ENCODE data around the gene ECT2L. TPM values are rescaled to one million over a fixed set of nuclear protein-coding genes. Genes with fewer than 3 reads are reported as not detected.

Gene ECT2L
- under 1 TPM; 0.27 to 0.84 (median 0.42) TPM for total RNA-seq

GRCh38 chr6:138795809-138796603 is at the start of gene ECT2L:
ECT2L (plus strand) TSS chr6:138796087; CDS start chr6:138813275, 17,188 bp downstream.
- Histone ChIP-seq H3K4me1 (replicated peaks in 1 of 2) (peaks cover 8 to 13% of the 10 kb centered on the region in 2 donors), H3K27ac (no peak within 1 kb of the TSS), H3K4me3 (peak within 1 kb of the TSS in 1 of 5 donors; percentile 0)
- in situ Hi-C loops (cut with MboI; ENCODE audit: low pct_unique_long_range_greater_than_20kb in 2 of 9, low sequenced_read_pairs in 9 of 9, unreplicated experiment in 9 of 9): no loop called here
- WGBS, 10 experiments: 15 to 55% (median 26%) methylated on average over 1 to 13 of the region's 50 CpGs; no CpG with 5 or more reads in 4 of the 10 experiments
- peak in 7 of 8 experiments; percentile 19 to 100 (median 85) for ATAC-seq (replicated peaks in 6 of 8)

- Histone ChIP-seq H3K4me1 (replicated peaks in 1 of 2) (no peaks in the 10 kb centered on the region), H3K4me3 (no peak overlapping the region), H3K27ac (no peak overlapping the region)
- in situ Hi-C loops (cut with MboI; ENCODE audit: low pct_unique_long_range_greater_than_20kb in 2 of 9, low sequenced_read_pairs in 9 of 9, unreplicated experiment in 9 of 9): loop anchor here (25.0 kb wide), 4 partner anchors 165 to 640 kb away; partner anchors contain the start of genes PERP (in 7 of the 9) and HEBP2 (in 2 of the 9)
- WGBS, 10 experiments: 70 to 100% (median 84%) methylated on average over 1 to 4 of the region's 4 CpGs; no CpG with 5 or more reads in 2 of the 10 experiments
- peak in 1 of 8 experiments; percentile 32 for ATAC-seq (replicated peaks in 6 of 8)
These were observed 43.9 kb upstream of the ECT2L start for GRCh38 chr6:138752017-138752416.

- in situ Hi-C loops (cut with MboI; ENCODE audit: low pct_unique_long_range_greater_than_20kb in 2 of 9, low sequenced_read_pairs in 9 of 9, unreplicated experiment in 9 of 9): loop anchor here (25.0 kb wide), 4 partner anchors 170 to 645 kb away; partner anchors contain the start of genes PERP (in 7 of the 9) and HEBP2 (in 2 of the 9)
- ATAC-seq (replicated peaks in 6 of 8): no peak
- Histone ChIP-seq H3K4me1 (replicated peaks in 1 of 2) (no peaks in the 10 kb centered on the region), H3K27ac (no peak overlapping the region), H3K4me3 (no peak overlapping the region)
- 33 to 97% (median 83%) methylated on average over 2 to 4 of the region's 4 CpGs; no CpG with 5 or more reads in 1 of the 10 experiments for WGBS, 10 experiments
These were observed 38.8 kb upstream of the ECT2L start for GRCh38 chr6:138757136-138757535.

- no peaks in the 10 kb centered on the region for H3K4me1 ChIP-seq (replicated peaks in 1 of 2)
- ATAC-seq (replicated peaks in 6 of 8): no peak
- in situ Hi-C loops (cut with MboI; ENCODE audit: low pct_unique_long_range_greater_than_20kb in 2 of 9, low sequenced_read_pairs in 9 of 9, unreplicated experiment in 9 of 9): loop anchor here (10.0 to 25.0 kb wide), 5 partner anchors 171 to 654 kb away; partner anchors contain the start of genes PERP (in 7 of the 9) and HEBP2 (in 2 of the 9)
- WGBS, 10 experiments: 61 to 94% (median 93%) methylated on average over 3 of the region's 3 CpGs; no CpG with 5 or more reads in 3 of the 10 experiments
- H3K4me3 ChIP-seq: no peak overlapping the region
- no peak overlapping the region for H3K27ac ChIP-seq
These were observed 29.8 kb upstream of the ECT2L start for GRCh38 chr6:138765896-138766655.

- in situ Hi-C loops (cut with MboI; ENCODE audit: low pct_unique_long_range_greater_than_20kb in 2 of 9, low sequenced_read_pairs in 9 of 9, unreplicated experiment in 9 of 9): loop anchor here (10.0 to 25.0 kb wide), 5 partner anchors 174 to 657 kb away; partner anchors contain the start of genes PERP (in 7 of the 9) and HEBP2 (in 2 of the 9)
- no peak for ATAC-seq (replicated peaks in 6 of 8)
- Histone ChIP-seq H3K4me3 (no peak overlapping the region), H3K4me1 (replicated peaks in 1 of 2) (peaks cover 0 to 1% of the 10 kb centered on the region in 2 donors), H3K27ac (no peak overlapping the region)
- 62 to 100% (median 79%) methylated on average over 1 to 6 of the region's 6 CpGs; no CpG with 5 or more reads in 1 of the 10 experiments for WGBS, 10 experiments
These were observed 26.7 kb upstream of the ECT2L start for GRCh38 chr6:138769102-138769676.

- Histone ChIP-seq H3K27ac (no peak overlapping the region), H3K4me1 (replicated peaks in 1 of 2) (peaks cover 3 to 6% of the 10 kb centered on the region in 2 donors), H3K4me3 (peak overlapping the region; percentile 54 to 99 (median 85))
- ATAC-seq (replicated peaks in 6 of 8): no peak
- 0 to 55% (median 20%) methylated on average over 3 to 8 of the region's 8 CpGs for WGBS, 10 experiments
- in situ Hi-C loops (cut with MboI; ENCODE audit: low pct_unique_long_range_greater_than_20kb in 2 of 9, low sequenced_read_pairs in 9 of 9, unreplicated experiment in 9 of 9): loop anchor here (25.0 kb wide), 4 partner anchors 185 to 660 kb away; partner anchors contain the start of genes PERP (in 7 of the 9) and HEBP2 (in 2 of the 9)
These were observed 23.2 kb upstream of the ECT2L start for GRCh38 chr6:138772596-138773176.

- in situ Hi-C loops (cut with MboI; ENCODE audit: low pct_unique_long_range_greater_than_20kb in 2 of 9, low sequenced_read_pairs in 9 of 9, unreplicated experiment in 9 of 9): loop anchor here (25.0 kb wide), 4 partner anchors 186 to 661 kb away; partner anchors contain the start of genes PERP (in 7 of the 9) and HEBP2 (in 2 of the 9)
- ATAC-seq (replicated peaks in 6 of 8): peak; percentile 92 to 97 (median 95)
- H3K27ac ChIP-seq: peak within 1 kb of the TSS; percentile 95 to 97
- H3K4me3 ChIP-seq: peak within 1 kb of the TSS; percentile 54 to 99 (median 85)
- H3K4me1 ChIP-seq (replicated peaks in 1 of 2): peaks cover 3 to 6% of the 10 kb centered on the region in 2 donors
- WGBS, 10 experiments: 0 to 9% (median 0%) methylated on average over 2 to 29 of the region's 47 CpGs; no CpG with 5 or more reads in 1 of the 10 experiments
These were observed 22.5 kb upstream of the ECT2L start, which contains the start of gene CCDC28A for GRCh38 chr6:138773177-138774091. CCDC28A (plus strand) TSS chr6:138773769; CDS start chr6:138776121, 2,352 bp downstream.

- no peak for ATAC-seq (replicated peaks in 6 of 8)
- no peak overlapping the region for H3K27ac ChIP-seq
- peak overlapping the region; percentile 54 to 99 (median 85) for H3K4me3 ChIP-seq
- in situ Hi-C loops (cut with MboI; ENCODE audit: low pct_unique_long_range_greater_than_20kb in 2 of 9, low sequenced_read_pairs in 9 of 9, unreplicated experiment in 9 of 9): loop anchor here (25.0 kb wide), 4 partner anchors 187 to 662 kb away; partner anchors contain the start of genes PERP (in 7 of the 9) and HEBP2 (in 2 of the 9)
- WGBS, 10 experiments: 0 to 83% (median 35%) methylated on average over 1 to 3 of the region's 3 CpGs
- peaks cover 3 to 6% of the 10 kb centered on the region in 2 donors for H3K4me1 ChIP-seq (replicated peaks in 1 of 2)
These were observed 21.5 kb upstream of the ECT2L start for GRCh38 chr6:138774370-138774769.

GRCh38 chr6:138776659-138777058 is 19.2 kb upstream of the ECT2L start:
- in situ Hi-C loops (cut with MboI; ENCODE audit: low pct_unique_long_range_greater_than_20kb in 2 of 9, low sequenced_read_pairs in 9 of 9, unreplicated experiment in 9 of 9): no loop called here
- no peak for ATAC-seq (replicated peaks in 6 of 8)
- no peak overlapping the region for H3K27ac ChIP-seq
- H3K4me3 ChIP-seq: no peak overlapping the region
- H3K4me1 ChIP-seq (replicated peaks in 1 of 2): peaks cover 3 to 6% of the 10 kb centered on the region in 2 donors
- 56 to 100% (median 90%) methylated on average over 1 of the region's 1 CpG; no CpG with 5 or more reads in 3 of the 10 experiments for WGBS, 10 experiments

GRCh38 chr6:138778331-138778730 is 17.6 kb upstream of the ECT2L start:
- in situ Hi-C loops (cut with MboI; ENCODE audit: low pct_unique_long_range_greater_than_20kb in 2 of 9, low sequenced_read_pairs in 9 of 9, unreplicated experiment in 9 of 9): no loop called here
- Histone ChIP-seq H3K4me1 (replicated peaks in 1 of 2) (peaks cover 3 to 6% of the 10 kb centered on the region in 2 donors), H3K27ac (no peak overlapping the region), H3K4me3 (no peak overlapping the region)
- 91 to 100% (median 96%) methylated on average over 1 to 6 of the region's 6 CpGs; no CpG with 5 or more reads in 4 of the 10 experiments for WGBS, 10 experiments
- ATAC-seq (replicated peaks in 6 of 8): no peak

- WGBS, 10 experiments: 81 to 100% (median 93%) methylated on average over 2 to 4 of the region's 4 CpGs
- Histone ChIP-seq H3K4me1 (replicated peaks in 1 of 2) (no peaks in the 10 kb centered on the region), H3K27ac (no peak overlapping the region), H3K4me3 (no peak overlapping the region)
- in situ Hi-C loops (cut with MboI; ENCODE audit: low pct_unique_long_range_greater_than_20kb in 2 of 9, low sequenced_read_pairs in 9 of 9, unreplicated experiment in 9 of 9): no loop called here
- ATAC-seq (replicated peaks in 6 of 8): no peak
These were observed 13.6 kb upstream of the ECT2L start for GRCh38 chr6:138782243-138782642.

All from motor neuron (in vitro differentiated cells).